GM13977 (cell line): ENCODE measurements around the gene WNK2.

ENCODE experiments used
- DNase-seq: peaks from one replicate; pipeline ENCODE4 v3.0.0; 2012; ENCODE audit warnings: low spot score
- in situ Hi-C: fragments of 300-500 bp; cut with MboI; formaldehyde crosslinking; loops from one replicate; pipeline ENCODE4 v1.12.0; 2022; ENCODE audit warnings: low sequenced_read_pairs, low pct_unique_long_range_greater_than_20kb, mixed read lengths, inconsistent platforms; ENCODE audit not compliant: unreplicated experiment
- TF ChIP-seq, protein P1 (sequence below): IDR thresholded peaks from 2 replicates; pipeline ENCODE4 v1.5.1; 2012; ENCODE audit warnings: mild to moderate bottlenecking, control low read depth; ENCODE audit not compliant: insufficient read depth; ENCODE audit errors: extremely low read depth, missing control alignments

Gene WNK2

DNA sequence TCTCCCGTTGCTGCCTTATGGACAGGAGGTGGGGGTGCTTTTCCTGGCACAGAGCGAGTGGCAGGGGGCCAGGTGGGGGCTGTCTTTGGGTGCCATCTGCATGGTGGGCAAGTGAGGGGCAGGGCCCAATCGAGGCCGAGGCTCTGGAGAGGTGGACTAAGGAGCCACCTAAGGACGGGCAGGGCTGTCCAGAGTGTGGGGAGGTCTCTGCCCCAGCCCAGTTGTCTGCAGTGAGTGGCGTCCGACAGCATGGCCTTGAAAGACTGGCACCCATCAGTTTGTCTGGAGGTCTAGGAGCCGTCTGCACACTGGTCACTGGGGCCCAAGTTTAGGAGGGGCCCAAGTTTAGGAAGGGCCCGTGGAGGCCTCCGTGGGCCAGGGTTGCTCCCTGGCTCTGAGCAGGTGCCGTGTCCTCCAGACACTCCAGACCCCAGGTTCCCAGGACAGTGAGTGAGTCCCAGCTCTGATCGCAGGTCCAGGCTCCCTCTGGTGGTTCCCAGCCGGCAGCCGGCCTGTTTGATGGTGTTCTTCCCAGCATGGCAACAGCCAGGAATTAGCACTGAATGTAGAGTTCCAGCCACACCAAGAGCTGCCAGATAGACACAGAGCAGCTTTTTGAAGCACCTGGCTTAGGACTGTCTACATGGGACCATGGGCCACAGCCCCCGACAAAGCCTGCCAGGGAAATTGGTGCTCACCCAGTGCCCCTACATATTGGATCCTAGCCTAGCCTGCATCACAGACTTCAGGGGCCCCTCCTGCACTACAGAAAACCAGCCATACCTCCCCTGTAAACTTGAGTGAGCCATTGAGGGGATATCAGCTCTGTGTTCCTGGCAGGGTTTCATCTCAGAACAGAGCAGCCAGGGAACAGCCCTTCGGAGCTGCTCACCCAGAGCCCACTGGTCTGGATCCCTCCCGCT lies 120.9 kb downstream of the WNK2 start:
- DNase-seq: peak; percentile 75
- TF ChIP-seq, protein P1, sequence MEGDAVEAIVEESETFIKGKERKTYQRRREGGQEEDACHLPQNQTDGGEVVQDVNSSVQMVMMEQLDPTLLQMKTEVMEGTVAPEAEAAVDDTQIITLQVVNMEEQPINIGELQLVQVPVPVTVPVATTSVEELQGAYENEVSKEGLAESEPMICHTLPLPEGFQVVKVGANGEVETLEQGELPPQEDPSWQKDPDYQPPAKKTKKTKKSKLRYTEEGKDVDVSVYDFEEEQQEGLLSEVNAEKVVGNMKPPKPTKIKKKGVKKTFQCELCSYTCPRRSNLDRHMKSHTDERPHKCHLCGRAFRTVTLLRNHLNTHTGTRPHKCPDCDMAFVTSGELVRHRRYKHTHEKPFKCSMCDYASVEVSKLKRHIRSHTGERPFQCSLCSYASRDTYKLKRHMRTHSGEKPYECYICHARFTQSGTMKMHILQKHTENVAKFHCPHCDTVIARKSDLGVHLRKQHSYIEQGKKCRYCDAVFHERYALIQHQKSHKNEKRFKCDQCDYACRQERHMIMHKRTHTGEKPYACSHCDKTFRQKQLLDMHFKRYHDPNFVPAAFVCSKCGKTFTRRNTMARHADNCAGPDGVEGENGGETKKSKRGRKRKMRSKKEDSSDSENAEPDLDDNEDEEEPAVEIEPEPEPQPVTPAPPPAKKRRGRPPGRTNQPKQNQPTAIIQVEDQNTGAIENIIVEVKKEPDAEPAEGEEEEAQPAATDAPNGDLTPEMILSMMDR: peak; percentile 45
- in situ Hi-C loops: loop anchor here (25.0 kb wide), 1 partner anchor 143 kb away; no protein-coding TSS in a partner anchor

DNA sequence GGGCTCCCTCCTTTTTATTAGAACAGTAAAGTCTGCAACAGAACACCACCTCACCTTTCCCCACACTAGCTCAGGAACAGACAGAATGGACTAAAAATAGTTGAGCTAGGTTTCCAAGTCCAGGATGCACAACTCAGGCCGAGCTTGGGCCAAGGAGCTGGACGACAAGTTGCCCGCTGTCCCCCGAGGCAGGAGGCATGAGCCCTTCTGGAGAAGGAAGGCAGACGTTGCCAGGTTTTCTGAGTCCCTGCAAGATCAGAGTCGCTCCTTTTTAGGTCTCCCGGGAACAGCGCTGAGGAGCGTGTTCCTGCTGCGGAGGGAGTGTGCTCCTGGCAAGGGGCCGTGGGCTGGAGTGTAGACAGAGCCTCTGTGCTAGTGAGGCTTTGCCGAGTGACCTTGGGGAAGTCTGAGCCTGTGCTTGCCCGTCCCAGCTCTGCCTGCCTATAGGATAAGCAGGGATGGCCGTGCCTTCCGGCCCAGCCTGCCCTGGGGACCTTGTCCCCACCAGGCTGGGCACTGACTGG lies 121.6 kb downstream of the WNK2 start:
- in situ Hi-C loops: loop anchor here (25.0 kb wide), 1 partner anchor 143 kb away; no protein-coding TSS in a partner anchor
- no peak for DNase-seq
- TF ChIP-seq, protein P1: no peak

DNA sequence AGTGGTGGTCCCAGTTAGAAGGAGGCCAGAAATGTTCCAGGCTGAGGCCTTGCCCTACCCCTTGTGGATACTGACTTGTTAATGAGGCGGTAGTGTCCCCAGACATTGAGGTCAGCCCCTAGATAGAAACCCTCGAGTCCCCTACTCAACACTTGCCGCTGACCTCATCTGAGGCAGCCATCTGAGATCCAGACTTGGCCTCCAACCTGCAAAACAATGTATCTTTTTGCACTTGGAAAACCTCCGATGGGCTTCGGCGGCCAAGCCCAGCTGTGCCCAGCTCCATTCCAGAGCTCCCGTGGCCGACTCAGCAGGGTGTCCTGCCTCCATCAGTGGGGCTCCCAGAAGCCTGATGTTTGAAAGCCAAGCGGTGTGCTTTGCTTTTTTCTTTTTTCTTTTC lies 122.1 kb downstream of the WNK2 start:
- in situ Hi-C loops: loop anchor here (25.0 kb wide), 1 partner anchor 144 kb away; no protein-coding TSS in a partner anchor
- DNase-seq: no peak
- TF ChIP-seq, protein P1: no peak

DNA sequence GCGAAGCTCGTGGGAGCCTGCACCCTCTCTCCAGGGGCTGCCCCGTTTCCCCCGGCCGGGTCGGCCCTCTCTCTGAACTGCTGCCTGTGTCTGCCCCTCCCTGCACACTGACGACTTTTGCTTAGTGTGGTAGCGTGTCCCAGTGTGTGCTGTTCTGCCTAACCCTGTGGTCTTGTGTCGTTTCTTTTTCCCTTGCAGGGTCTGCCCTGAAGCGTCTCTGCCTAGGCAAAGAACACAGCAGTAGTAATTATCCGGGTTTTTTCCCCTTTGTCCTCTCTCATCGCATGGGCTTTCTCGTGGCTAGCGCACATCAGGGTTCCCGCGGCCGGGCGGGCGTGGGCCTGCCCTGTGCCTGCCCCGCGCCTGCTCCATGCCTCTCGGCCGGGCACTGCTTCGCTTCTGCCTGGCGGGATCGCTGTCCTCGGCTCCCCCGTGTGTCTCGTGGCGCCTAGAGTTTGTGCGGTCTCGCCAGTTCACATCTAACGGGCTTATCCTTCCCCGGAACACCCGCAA lies 122.7 kb downstream of the WNK2 start:
- in situ Hi-C loops: loop anchor here (25.0 kb wide), 1 partner anchor 144 kb away; no protein-coding TSS in a partner anchor
- DNase-seq: no peak
- TF ChIP-seq, protein P1: no peak

DNA sequence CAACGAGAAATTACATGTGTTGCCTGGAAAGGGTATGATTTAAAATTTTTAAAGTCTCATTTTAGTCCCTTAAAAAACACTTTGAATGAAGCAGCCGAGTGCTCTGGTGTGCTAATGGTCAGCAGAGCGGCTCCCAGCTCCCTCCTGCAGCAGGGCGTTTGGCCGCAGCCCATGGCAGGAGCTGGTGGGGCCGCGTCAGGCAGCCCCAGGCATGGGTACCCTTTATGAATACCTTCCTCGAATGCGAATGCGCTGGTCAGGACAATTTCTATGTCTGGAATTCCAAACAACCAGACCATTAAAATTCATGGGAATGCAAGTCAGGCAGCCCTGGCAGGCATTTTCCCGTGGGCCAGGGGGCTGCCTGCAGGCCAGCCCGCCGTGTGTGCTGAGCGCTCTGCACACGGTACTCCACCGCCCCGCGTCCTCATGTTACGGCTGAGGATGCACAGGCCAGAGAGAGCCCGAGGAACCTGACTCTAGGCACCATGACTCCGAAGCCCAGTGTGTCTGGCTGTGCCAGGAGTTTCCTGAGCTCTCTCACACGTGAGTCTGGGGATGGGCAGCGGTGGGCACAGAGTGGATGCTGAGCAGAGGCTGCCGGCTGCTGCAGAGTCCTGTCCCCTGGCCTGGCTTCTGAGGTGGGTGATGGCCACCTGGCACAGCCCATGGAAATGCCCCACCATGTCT lies 123.7 kb downstream of the WNK2 start:
- DNase-seq: no peak
- TF ChIP-seq, protein P1: no peak
- in situ Hi-C loops: loop anchor here (25.0 kb wide), 1 partner anchor 145 kb away; no protein-coding TSS in a partner anchor

DNA sequence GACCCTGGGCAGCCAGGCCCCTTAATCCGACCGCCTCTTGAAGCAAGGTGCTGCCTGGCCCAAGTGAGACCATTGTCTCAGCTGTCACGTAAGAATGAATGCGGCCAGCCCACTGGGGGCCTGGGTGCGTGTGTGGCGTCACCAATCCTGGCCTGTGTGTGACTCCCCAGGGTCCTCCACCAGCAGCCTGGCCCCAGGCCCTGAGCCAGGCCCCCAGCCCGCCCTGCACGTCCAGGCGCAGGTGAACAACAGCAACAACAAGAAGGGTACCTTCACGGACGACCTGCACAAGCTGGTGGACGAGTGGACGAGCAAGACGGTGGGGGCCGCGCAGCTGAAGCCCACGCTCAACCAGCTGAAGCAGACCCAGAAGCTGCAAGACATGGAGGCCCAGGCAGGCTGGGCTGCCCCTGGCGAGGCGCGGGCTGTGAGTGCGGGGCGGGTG lies 124.2 kb downstream of the WNK2 start:
- in situ Hi-C loops: loop anchor here (25.0 kb wide), 1 partner anchor 146 kb away; no protein-coding TSS in a partner anchor
- TF ChIP-seq, protein P1: no peak
- no peak for DNase-seq
